Measurements from ENCODE around the gene TMEFF2. TPM values are rescaled to one million over a fixed set of nuclear protein-coding genes. Genes with fewer than 3 reads are reported as not detected.

Gene TMEFF2, protein sequence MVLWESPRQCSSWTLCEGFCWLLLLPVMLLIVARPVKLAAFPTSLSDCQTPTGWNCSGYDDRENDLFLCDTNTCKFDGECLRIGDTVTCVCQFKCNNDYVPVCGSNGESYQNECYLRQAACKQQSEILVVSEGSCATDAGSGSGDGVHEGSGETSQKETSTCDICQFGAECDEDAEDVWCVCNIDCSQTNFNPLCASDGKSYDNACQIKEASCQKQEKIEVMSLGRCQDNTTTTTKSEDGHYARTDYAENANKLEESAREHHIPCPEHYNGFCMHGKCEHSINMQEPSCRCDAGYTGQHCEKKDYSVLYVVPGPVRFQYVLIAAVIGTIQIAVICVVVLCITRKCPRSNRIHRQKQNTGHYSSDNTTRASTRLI
- polyA plus RNA-seq, result under 1 TPM; 0.02 to 0.08 TPM

DNA sequence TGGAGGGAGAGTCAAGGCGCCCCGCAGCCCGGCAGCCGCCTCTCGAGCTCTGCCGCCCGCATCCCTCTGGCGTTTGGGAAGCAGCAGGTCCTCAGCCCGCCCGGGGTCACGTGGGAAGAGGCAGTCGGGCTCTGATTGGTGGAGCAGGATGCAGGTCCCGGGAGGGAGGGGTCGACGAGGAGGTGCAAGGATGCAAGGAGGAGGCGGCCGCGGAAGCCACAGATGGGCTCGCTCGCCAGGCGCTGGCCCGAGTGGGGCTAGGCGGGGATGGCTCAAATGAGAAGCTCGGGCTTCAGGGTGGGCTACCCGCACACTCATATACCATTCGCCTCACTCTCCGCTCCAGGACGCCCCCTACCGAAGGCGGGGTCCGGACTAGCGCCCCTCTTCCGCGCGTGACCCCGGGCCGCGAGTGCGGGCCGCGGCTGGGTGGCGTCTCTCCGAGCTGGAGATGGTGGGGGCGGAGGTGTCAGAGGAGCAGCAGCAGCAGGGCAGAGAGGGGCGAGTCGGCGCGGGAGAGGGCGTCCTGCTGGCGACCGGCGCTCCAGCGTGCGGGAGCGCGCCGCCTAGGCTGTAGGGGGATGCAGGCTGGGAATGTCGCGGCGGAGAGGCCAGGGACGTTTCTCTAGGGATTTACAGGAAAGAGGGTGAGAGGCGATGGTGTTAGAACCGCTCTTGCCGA, at the start of gene TMEFF2:
Gene TMEFF2 (minus strand): TSS at position 68 of the 682 bp plus-strand sequence. CDS start 409 bp downstream, outside the sequence.
- no peak within 1 kb of the TSS for H3K27ac ChIP-seq (ENCODE audit: low read depth in 2 of 2, low read length in 1 of 2)
- H3K9me3 ChIP-seq (ENCODE audit: control insufficient read depth in 2 of 2, insufficient read depth in 1 of 2, low read depth in 1 of 2, low read length in 1 of 2), result no peaks in the 10 kb centered on the region
- no peaks in the 10 kb centered on the region for H3K36me3 ChIP-seq (ENCODE audit: control insufficient read depth in 2 of 2, insufficient read depth in 2 of 2, low read length in 1 of 2)
- peaks cover 14 to 20% of the 10 kb centered on the region in 2 donors for H3K4me1 ChIP-seq (ENCODE audit: control insufficient read depth in 2 of 2, insufficient read depth in 2 of 2, low read length in 1 of 2)
- H3K27me3 ChIP-seq (ENCODE audit: control insufficient read depth in 1 of 2, insufficient read depth in 2 of 2, low read length in 2 of 2), result peaks cover 0 to 25% of the 10 kb centered on the region in 2 donors
- 1 to 3% methylated on average over 54 to 64 of the region's 64 CpGs for WGBS, 2 donors
- peak within 1 kb of the TSS; percentile 42 for H3K4me3 ChIP-seq (ENCODE audit: low read depth in 1 of 2, low read length in 2 of 2)

DNA sequence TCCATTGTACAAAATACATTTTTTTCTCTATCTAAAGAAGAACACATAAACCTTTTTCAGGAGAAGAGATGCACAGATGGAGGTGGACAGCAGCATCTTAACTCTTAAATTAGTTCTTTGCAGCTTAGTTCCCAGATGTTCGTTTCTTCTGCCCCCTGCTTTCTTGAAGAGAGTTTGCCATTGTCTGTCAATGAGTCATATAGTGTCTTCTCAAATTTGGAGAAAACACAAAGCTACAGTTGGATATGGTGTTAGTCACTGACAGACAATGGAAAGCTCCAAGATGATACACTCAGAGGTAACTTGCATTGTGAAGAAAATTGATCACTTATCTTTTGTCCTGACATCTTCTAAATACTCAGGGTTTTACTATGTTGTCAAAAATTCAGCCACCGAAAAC, 48.8 kb upstream of the TMEFF2 start:
- WGBS, 2 donors, result 65 to 67% methylated on average over 2 of the region's 2 CpGs
- no peaks in the 10 kb centered on the region for H3K9me3 ChIP-seq (ENCODE audit: control insufficient read depth in 2 of 2, insufficient read depth in 1 of 2, low read depth in 1 of 2, low read length in 1 of 2)
- H3K4me3 ChIP-seq (ENCODE audit: low read depth in 1 of 2, low read length in 2 of 2), result no peak overlapping the region
- no peak overlapping the region for H3K27ac ChIP-seq (ENCODE audit: low read depth in 2 of 2, low read length in 1 of 2)
- no peaks in the 10 kb centered on the region for H3K4me1 ChIP-seq (ENCODE audit: control insufficient read depth in 2 of 2, insufficient read depth in 2 of 2, low read length in 1 of 2)
- no peaks in the 10 kb centered on the region for H3K36me3 ChIP-seq (ENCODE audit: control insufficient read depth in 2 of 2, insufficient read depth in 2 of 2, low read length in 1 of 2)
- no peaks in the 10 kb centered on the region for H3K27me3 ChIP-seq (ENCODE audit: control insufficient read depth in 1 of 2, insufficient read depth in 2 of 2, low read length in 2 of 2)

DNA sequence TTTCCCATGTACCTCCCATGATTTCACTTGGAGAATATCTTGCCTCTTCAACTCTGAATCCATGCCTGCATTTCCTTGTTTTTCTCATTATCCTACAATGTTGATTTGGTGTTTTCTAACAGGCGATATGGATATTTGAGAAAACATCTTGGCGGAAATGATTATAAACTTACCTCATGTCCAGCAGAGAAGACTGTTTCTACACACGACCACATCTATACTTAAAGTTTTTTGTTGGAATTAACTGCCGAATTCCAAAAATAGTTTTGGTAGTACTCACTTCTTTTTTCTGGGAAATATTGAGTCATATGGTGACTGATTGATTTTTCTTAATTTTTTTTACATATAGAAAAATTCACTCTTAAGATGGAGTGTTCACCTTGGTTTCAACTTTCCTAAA, 41.4 kb upstream of the TMEFF2 start:
- H3K36me3 ChIP-seq (ENCODE audit: control insufficient read depth in 2 of 2, insufficient read depth in 2 of 2, low read length in 1 of 2), result no peaks in the 10 kb centered on the region
- H3K9me3 ChIP-seq (ENCODE audit: control insufficient read depth in 2 of 2, insufficient read depth in 1 of 2, low read depth in 1 of 2, low read length in 1 of 2), result no peaks in the 10 kb centered on the region
- no peaks in the 10 kb centered on the region for H3K4me1 ChIP-seq (ENCODE audit: control insufficient read depth in 2 of 2, insufficient read depth in 2 of 2, low read length in 1 of 2)
- 69 to 82% methylated on average over 4 of the region's 4 CpGs for WGBS, 2 donors
- H3K27ac ChIP-seq (ENCODE audit: low read depth in 2 of 2, low read length in 1 of 2), result no peak overlapping the region
- H3K27me3 ChIP-seq (ENCODE audit: control insufficient read depth in 1 of 2, insufficient read depth in 2 of 2, low read length in 2 of 2), result no peaks in the 10 kb centered on the region
- H3K4me3 ChIP-seq (ENCODE audit: low read depth in 1 of 2, low read length in 2 of 2), result no peak overlapping the region

DNA sequence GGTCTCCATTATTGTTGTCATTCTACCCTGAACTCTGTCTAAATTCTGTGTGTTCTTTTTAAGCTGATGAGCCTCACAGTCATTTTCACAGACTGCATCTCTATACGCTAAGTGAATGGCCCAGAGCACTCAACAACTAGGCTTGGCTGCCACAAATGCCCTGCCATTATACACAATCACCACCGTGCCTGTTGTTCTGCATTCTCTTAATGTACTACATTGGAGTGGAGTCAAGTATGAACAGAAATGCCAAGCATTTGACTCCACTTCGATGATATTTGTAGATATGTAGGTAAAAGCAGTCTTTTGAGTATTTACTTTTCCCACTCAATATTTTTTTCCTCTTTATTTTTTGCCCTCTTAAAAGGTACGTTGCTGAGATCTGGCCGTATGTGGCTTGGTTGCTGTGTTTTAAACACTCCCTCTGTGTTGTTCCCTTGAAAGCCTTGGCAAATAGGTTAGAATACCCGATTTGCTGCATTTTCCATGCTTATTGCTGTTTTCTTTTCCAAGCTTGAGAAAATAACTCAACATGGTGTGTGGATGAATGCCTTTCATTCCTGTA, 36.2 kb upstream of the TMEFF2 start:
- WGBS, 2 donors, result 73 to 74% methylated on average over 6 of the region's 6 CpGs
- Histone ChIP-seq H3K27ac (ENCODE audit: low read depth in 2 of 2, low read length in 1 of 2) (no peak overlapping the region), H3K9me3 (ENCODE audit: control insufficient read depth in 2 of 2, insufficient read depth in 1 of 2, low read depth in 1 of 2, low read length in 1 of 2) (no peaks in the 10 kb centered on the region), H3K27me3 (ENCODE audit: control insufficient read depth in 1 of 2, insufficient read depth in 2 of 2, low read length in 2 of 2) (no peaks in the 10 kb centered on the region), H3K4me3 (ENCODE audit: low read depth in 1 of 2, low read length in 2 of 2) (no peak overlapping the region), H3K36me3 (ENCODE audit: control insufficient read depth in 2 of 2, insufficient read depth in 2 of 2, low read length in 1 of 2) (no peaks in the 10 kb centered on the region), H3K4me1 (ENCODE audit: control insufficient read depth in 2 of 2, insufficient read depth in 2 of 2, low read length in 1 of 2) (no peaks in the 10 kb centered on the region)

- Histone ChIP-seq H3K27ac (ENCODE audit: low read depth in 2 of 2, low read length in 1 of 2) (no peak overlapping the region), H3K27me3 (ENCODE audit: control insufficient read depth in 1 of 2, insufficient read depth in 2 of 2, low read length in 2 of 2) (no peaks in the 10 kb centered on the region), H3K4me3 (ENCODE audit: low read depth in 1 of 2, low read length in 2 of 2) (no peak overlapping the region), H3K9me3 (ENCODE audit: control insufficient read depth in 2 of 2, insufficient read depth in 1 of 2, low read depth in 1 of 2, low read length in 1 of 2) (no peaks in the 10 kb centered on the region), H3K36me3 (ENCODE audit: control insufficient read depth in 2 of 2, insufficient read depth in 2 of 2, low read length in 1 of 2) (no peaks in the 10 kb centered on the region), H3K4me1 (ENCODE audit: control insufficient read depth in 2 of 2, insufficient read depth in 2 of 2, low read length in 1 of 2) (no peaks in the 10 kb centered on the region)
These were observed 34.0 kb upstream of the TMEFF2 start for GRCh38 chr2:192228685-192229084.

DNA sequence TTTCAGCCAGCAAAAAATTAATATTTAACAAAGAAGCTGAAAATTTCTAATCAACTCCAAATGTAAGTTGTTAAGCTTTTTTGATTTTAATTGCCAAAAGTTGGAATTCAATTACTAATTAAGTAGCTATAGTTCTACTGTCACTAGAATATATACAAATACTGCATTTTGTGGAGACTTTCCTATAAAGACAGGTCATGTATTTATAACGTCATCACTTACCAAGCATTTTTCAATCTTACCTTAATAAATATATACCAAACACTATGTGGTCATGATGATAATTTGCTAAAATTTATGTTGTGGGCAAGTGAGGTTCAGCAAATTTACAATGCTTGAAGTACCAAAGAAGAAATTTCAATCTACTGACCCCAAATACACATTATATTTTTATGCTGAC, 24.2 kb upstream of the TMEFF2 start:
- Histone ChIP-seq H3K4me3 (ENCODE audit: low read depth in 1 of 2, low read length in 2 of 2) (no peak overlapping the region), H3K27me3 (ENCODE audit: control insufficient read depth in 1 of 2, insufficient read depth in 2 of 2, low read length in 2 of 2) (no peaks in the 10 kb centered on the region), H3K27ac (ENCODE audit: low read depth in 2 of 2, low read length in 1 of 2) (no peak overlapping the region), H3K9me3 (ENCODE audit: control insufficient read depth in 2 of 2, insufficient read depth in 1 of 2, low read depth in 1 of 2, low read length in 1 of 2) (no peaks in the 10 kb centered on the region), H3K4me1 (ENCODE audit: control insufficient read depth in 2 of 2, insufficient read depth in 2 of 2, low read length in 1 of 2) (no peaks in the 10 kb centered on the region), H3K36me3 (ENCODE audit: control insufficient read depth in 2 of 2, insufficient read depth in 2 of 2, low read length in 1 of 2) (no peaks in the 10 kb centered on the region)
- 83 to 90% methylated on average over 1 of the region's 1 CpG for WGBS, 2 donors

GRCh38 chr2:192218377-192218776, 23.6 kb upstream of the TMEFF2 start:
- H3K9me3 ChIP-seq (ENCODE audit: control insufficient read depth in 2 of 2, insufficient read depth in 1 of 2, low read depth in 1 of 2, low read length in 1 of 2), result no peaks in the 10 kb centered on the region
- H3K4me3 ChIP-seq (ENCODE audit: low read depth in 1 of 2, low read length in 2 of 2), result no peak overlapping the region
- H3K27me3 ChIP-seq (ENCODE audit: control insufficient read depth in 1 of 2, insufficient read depth in 2 of 2, low read length in 2 of 2), result no peaks in the 10 kb centered on the region
- no peaks in the 10 kb centered on the region for H3K4me1 ChIP-seq (ENCODE audit: control insufficient read depth in 2 of 2, insufficient read depth in 2 of 2, low read length in 1 of 2)
- no peaks in the 10 kb centered on the region for H3K36me3 ChIP-seq (ENCODE audit: control insufficient read depth in 2 of 2, insufficient read depth in 2 of 2, low read length in 1 of 2)
- no peak overlapping the region for H3K27ac ChIP-seq (ENCODE audit: low read depth in 2 of 2, low read length in 1 of 2)
- 83 to 89% methylated on average over 2 of the region's 2 CpGs for WGBS, 2 donors

DNA sequence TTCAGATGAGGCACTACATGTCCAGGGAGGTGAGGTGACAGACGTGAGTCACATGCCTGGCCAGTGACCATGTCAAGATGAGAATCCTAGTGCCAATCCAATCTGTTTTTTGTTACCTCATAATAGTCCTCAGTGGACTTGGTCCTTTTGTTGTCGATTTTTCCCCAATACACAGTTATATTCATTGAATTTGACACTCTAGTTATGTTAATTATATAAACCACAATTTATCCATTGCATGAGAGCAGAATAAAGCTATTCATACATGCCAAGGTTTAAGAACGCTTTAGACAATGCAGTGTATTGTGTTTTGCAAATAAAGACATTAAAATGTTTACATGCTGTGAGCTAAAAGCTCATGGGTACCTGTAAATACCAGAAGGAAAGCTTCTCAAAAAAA, 21.6 kb upstream of the TMEFF2 start:
- H3K9me3 ChIP-seq (ENCODE audit: control insufficient read depth in 2 of 2, insufficient read depth in 1 of 2, low read depth in 1 of 2, low read length in 1 of 2), result no peaks in the 10 kb centered on the region
- no peak overlapping the region for H3K4me3 ChIP-seq (ENCODE audit: low read depth in 1 of 2, low read length in 2 of 2)
- no peaks in the 10 kb centered on the region for H3K4me1 ChIP-seq (ENCODE audit: control insufficient read depth in 2 of 2, insufficient read depth in 2 of 2, low read length in 1 of 2)
- no peaks in the 10 kb centered on the region for H3K27me3 ChIP-seq (ENCODE audit: control insufficient read depth in 1 of 2, insufficient read depth in 2 of 2, low read length in 2 of 2)
- WGBS, 2 donors, result 62 to 66% methylated on average over 3 of the region's 3 CpGs
- no peaks in the 10 kb centered on the region for H3K36me3 ChIP-seq (ENCODE audit: control insufficient read depth in 2 of 2, insufficient read depth in 2 of 2, low read length in 1 of 2)
- no peak overlapping the region for H3K27ac ChIP-seq (ENCODE audit: low read depth in 2 of 2, low read length in 1 of 2)

GRCh38 chr2:192215096-192215877, 20.6 kb upstream of the TMEFF2 start:
- H3K36me3 ChIP-seq (ENCODE audit: control insufficient read depth in 2 of 2, insufficient read depth in 2 of 2, low read length in 1 of 2), result no peaks in the 10 kb centered on the region
- no peak overlapping the region for H3K4me3 ChIP-seq (ENCODE audit: low read depth in 1 of 2, low read length in 2 of 2)
- no peaks in the 10 kb centered on the region for H3K9me3 ChIP-seq (ENCODE audit: control insufficient read depth in 2 of 2, insufficient read depth in 1 of 2, low read depth in 1 of 2, low read length in 1 of 2)
- H3K27ac ChIP-seq (ENCODE audit: low read depth in 2 of 2, low read length in 1 of 2), result no peak overlapping the region
- no peaks in the 10 kb centered on the region for H3K4me1 ChIP-seq (ENCODE audit: control insufficient read depth in 2 of 2, insufficient read depth in 2 of 2, low read length in 1 of 2)
- H3K27me3 ChIP-seq (ENCODE audit: control insufficient read depth in 1 of 2, insufficient read depth in 2 of 2, low read length in 2 of 2), result no peaks in the 10 kb centered on the region
